ENCODE measurements around the gene PPIAL4G. TPM values are rescaled to one million over a fixed set of nuclear protein-coding genes. Genes with fewer than 3 reads are reported as not detected.
"Not testable (repeated sequence)": the region's sequence is repeated elsewhere in the genome, so short reads cannot be mapped to it uniquely, and the experiment has no call there.

PPIAL4G gene
- total RNA-seq, 1 experiment from 2014 or later, result not detected

GRCh38 chr1:148493933-148494332 lies 10.8 kb upstream of the PPIAL4G start:
- H3T11ph ChIP-seq (ENCODE audit: low read length); H2BK120ac ChIP-seq (ENCODE audit: low read depth, low read length, poor library complexity, severe bottlenecking); H3K4me1 ChIP-seq (ENCODE audit: insufficient read depth, low read length); H3K79me2 ChIP-seq (ENCODE audit: insufficient read depth, low read length); H2AFZ ChIP-seq (ENCODE audit: low read length); H2BK20ac ChIP-seq (ENCODE audit: low read depth, low read length, poor library complexity, severe bottlenecking); H3K27me3 Mint-ChIP-seq (ENCODE audit: low read depth); H3K4me3 Mint-ChIP-seq; H4K20me1 ChIP-seq (ENCODE audit: control insufficient read depth, insufficient read depth, insufficient read length); H3K27ac Mint-ChIP-seq; H4K5ac ChIP-seq (ENCODE audit: insufficient read length, low read depth, low read length); H3K23ac ChIP-seq (ENCODE audit: insufficient read length, low read depth, low read length); H4K8ac ChIP-seq (replicated peaks; ENCODE audit: insufficient read length, low read depth, low read length); H3K27me3 ChIP-seq (ENCODE audit: insufficient read depth, low read length); H2BK15ac ChIP-seq (ENCODE audit: low read depth, low read length); H3K14ac ChIP-seq (ENCODE audit: insufficient read depth, low read length); H3K4ac ChIP-seq (ENCODE audit: low read depth, low read length); H3K4me2 ChIP-seq (ENCODE audit: insufficient read depth, insufficient read length, low read length); H3K9me3 Mint-ChIP-seq; H2BK12ac ChIP-seq (ENCODE audit: insufficient read length, low read depth, low read length); H3K4me1 Mint-ChIP-seq; H3K9ac ChIP-seq (ENCODE audit: extremely low read depth, insufficient read length, low read length); H4K91ac ChIP-seq (ENCODE audit: insufficient read length, low read depth, low read length); H3K79me1 ChIP-seq (ENCODE audit: insufficient read depth, low read depth, low read length, poor library complexity, severe bottlenecking); H3K9me3 ChIP-seq (ENCODE audit: control insufficient read depth, low read depth, low read length); DNase-seq; H2AK5ac ChIP-seq (ENCODE audit: insufficient read length, low read length); H3K27ac ChIP-seq (ENCODE audit: insufficient read length, low read depth, low read length); H3K23me2 ChIP-seq (ENCODE audit: insufficient read length, low read depth, low read length, poor library complexity, severe bottlenecking); H3K18ac ChIP-seq (ENCODE audit: insufficient read length, low read depth, low read length); H3K36me3 Mint-ChIP-seq (ENCODE audit: insufficient read depth in 1 of 3, low read depth in 3 of 3); H3K56ac ChIP-seq (ENCODE audit: insufficient read length, low read depth, low read length); H2BK5ac ChIP-seq (ENCODE audit: insufficient read length, low read length): not testable (repeated sequence)

- H2BK5ac ChIP-seq (ENCODE audit: insufficient read length, low read length); H4K5ac ChIP-seq (ENCODE audit: insufficient read length, low read depth, low read length); H2BK120ac ChIP-seq (ENCODE audit: low read depth, low read length, poor library complexity, severe bottlenecking); DNase-seq; H3K4me2 ChIP-seq (ENCODE audit: insufficient read depth, insufficient read length, low read length); H2BK12ac ChIP-seq (ENCODE audit: insufficient read length, low read depth, low read length); H3K79me1 ChIP-seq (ENCODE audit: insufficient read depth, low read depth, low read length, poor library complexity, severe bottlenecking); H3K9me3 ChIP-seq (ENCODE audit: control insufficient read depth, low read depth, low read length); H3K27me3 ChIP-seq (ENCODE audit: insufficient read depth, low read length); H3K23me2 ChIP-seq (ENCODE audit: insufficient read length, low read depth, low read length, poor library complexity, severe bottlenecking); H3K4me3 Mint-ChIP-seq; H3K4me1 Mint-ChIP-seq; H3K9ac ChIP-seq (ENCODE audit: extremely low read depth, insufficient read length, low read length); H3K4me1 ChIP-seq (ENCODE audit: insufficient read depth, low read length); H3K36me3 Mint-ChIP-seq (ENCODE audit: insufficient read depth in 1 of 3, low read depth in 3 of 3); H3K27ac ChIP-seq (ENCODE audit: insufficient read length, low read depth, low read length); H3K27ac Mint-ChIP-seq; H2AK5ac ChIP-seq (ENCODE audit: insufficient read length, low read length); H4K20me1 ChIP-seq (ENCODE audit: control insufficient read depth, insufficient read depth, insufficient read length); H3K18ac ChIP-seq (ENCODE audit: insufficient read length, low read depth, low read length); H3K27me3 Mint-ChIP-seq (ENCODE audit: low read depth); H2BK20ac ChIP-seq (ENCODE audit: low read depth, low read length, poor library complexity, severe bottlenecking); H4K91ac ChIP-seq (ENCODE audit: insufficient read length, low read depth, low read length); H2AFZ ChIP-seq (ENCODE audit: low read length); H4K8ac ChIP-seq (replicated peaks; ENCODE audit: insufficient read length, low read depth, low read length); H3K9me3 Mint-ChIP-seq; H3K4ac ChIP-seq (ENCODE audit: low read depth, low read length); H2BK15ac ChIP-seq (ENCODE audit: low read depth, low read length); H3K23ac ChIP-seq (ENCODE audit: insufficient read length, low read depth, low read length); H3K14ac ChIP-seq (ENCODE audit: insufficient read depth, low read length); H3K56ac ChIP-seq (ENCODE audit: insufficient read length, low read depth, low read length); H3K79me2 ChIP-seq (ENCODE audit: insufficient read depth, low read length); H3T11ph ChIP-seq (ENCODE audit: low read length): not testable (repeated sequence)
- no CpG with 5 or more reads among the region's 4 CpGs for WGBS (ENCODE audit: extremely low coverage, insufficient read length, low lambda C conversion rate)
These were observed 2.0 kb downstream of the PPIAL4G start for GRCh38 chr1:148481134-148481533.

- not testable (repeated sequence) for H2AFZ ChIP-seq (ENCODE audit: low read length); H3K79me2 ChIP-seq (ENCODE audit: insufficient read depth, low read length); H3K9me3 ChIP-seq (ENCODE audit: control insufficient read depth, low read depth, low read length); H3K9ac ChIP-seq (ENCODE audit: extremely low read depth, insufficient read length, low read length); H3K18ac ChIP-seq (ENCODE audit: insufficient read length, low read depth, low read length); H3K14ac ChIP-seq (ENCODE audit: insufficient read depth, low read length); DNase-seq; H3K4me2 ChIP-seq (ENCODE audit: insufficient read depth, insufficient read length, low read length); H2BK120ac ChIP-seq (ENCODE audit: low read depth, low read length, poor library complexity, severe bottlenecking); H2AK5ac ChIP-seq (ENCODE audit: insufficient read length, low read length); H2BK20ac ChIP-seq (ENCODE audit: low read depth, low read length, poor library complexity, severe bottlenecking); H3K27me3 ChIP-seq (ENCODE audit: insufficient read depth, low read length); H3K23ac ChIP-seq (ENCODE audit: insufficient read length, low read depth, low read length); H3K27ac ChIP-seq (ENCODE audit: insufficient read length, low read depth, low read length); H4K20me1 ChIP-seq (ENCODE audit: control insufficient read depth, insufficient read depth, insufficient read length); H3K4me1 ChIP-seq (ENCODE audit: insufficient read depth, low read length); H3K9me3 Mint-ChIP-seq; H4K5ac ChIP-seq (ENCODE audit: insufficient read length, low read depth, low read length); H3T11ph ChIP-seq (ENCODE audit: low read length); H3K36me3 Mint-ChIP-seq (ENCODE audit: insufficient read depth in 1 of 3, low read depth in 3 of 3); H4K8ac ChIP-seq (replicated peaks; ENCODE audit: insufficient read length, low read depth, low read length); H3K23me2 ChIP-seq (ENCODE audit: insufficient read length, low read depth, low read length, poor library complexity, severe bottlenecking); H3K27ac Mint-ChIP-seq; H2BK12ac ChIP-seq (ENCODE audit: insufficient read length, low read depth, low read length); H4K91ac ChIP-seq (ENCODE audit: insufficient read length, low read depth, low read length); H3K27me3 Mint-ChIP-seq (ENCODE audit: low read depth); H3K79me1 ChIP-seq (ENCODE audit: insufficient read depth, low read depth, low read length, poor library complexity, severe bottlenecking); H3K4ac ChIP-seq (ENCODE audit: low read depth, low read length); H2BK5ac ChIP-seq (ENCODE audit: insufficient read length, low read length); H3K4me1 Mint-ChIP-seq; H2BK15ac ChIP-seq (ENCODE audit: low read depth, low read length); H3K56ac ChIP-seq (ENCODE audit: insufficient read length, low read depth, low read length)
- H3K4me3 Mint-ChIP-seq, result peak overlapping the region; percentile 70 to 75
- WGBS (ENCODE audit: extremely low coverage, insufficient read length, low lambda C conversion rate), result no CpG with 5 or more reads among the region's 28 CpGs
These were observed 23.4 kb downstream of the PPIAL4G start for GRCh38 chr1:148459694-148460093.

All from H9 (cell line).